Skeletal muscle satellite cell (primary cell): ENCODE data around the gene DMC1. TPM values are rescaled to one million over a fixed set of nuclear protein-coding genes. Genes with fewer than 3 reads are reported as not detected.
"Not testable (repeated sequence)": the region's sequence is repeated elsewhere in the genome, so short reads cannot be mapped to it uniquely, and the experiment has no call there.

ENCODE experiments used
- H3K27me3 ChIP-seq: 2 replicates; pipeline ENCODE4 v1.7.0; 2013; ENCODE audit warnings: low read length; ENCODE audit not compliant: control insufficient read depth, insufficient read depth
- H3K36me3 ChIP-seq: 2 replicates; pipeline ENCODE4 v1.7.0; 2013; ENCODE audit warnings: mild to moderate bottlenecking, control low read depth, low read length; ENCODE audit not compliant: insufficient read depth
- H3K4me1 ChIP-seq: 2 replicates; pipeline ENCODE4 v1.7.0; 2013; ENCODE audit warnings: low read length; ENCODE audit not compliant: control insufficient read depth, insufficient read depth
- H3K4me2 ChIP-seq: 2 replicates; pipeline ENCODE4 v1.7.0; 2013; ENCODE audit warnings: mild to moderate bottlenecking, low read length
- H3K4me3 ChIP-seq: 2 replicates; pipeline ENCODE4 v1.7.0; 2013; ENCODE audit warnings: low read length
- H3K9ac ChIP-seq: 2 replicates; pipeline ENCODE4 v1.7.0; 2013; ENCODE audit warnings: mild to moderate bottlenecking, low read depth, low read length, moderate library complexity
- H3K9me3 ChIP-seq: replicated peaks from 2 replicates; pipeline ENCODE4 v1.7.0; 2013; ENCODE audit warnings: mild to moderate bottlenecking, control low read depth, low read length
- total RNA-seq: library from RNA; depleted of rRNA; stranded (reverse); fragments of >200 nt; gene quantifications from 2 replicates; pipeline ENCODE4 v1.2.3, GENCODE V29; 2012; rRNA removed

The DMC1 gene
- 2.6 and 7.1 TPM in 2 replicates for total RNA-seq

- no peaks in the 10 kb centered on the region for H3K27me3 ChIP-seq
- peak within 1 kb of the TSS; percentile 96 for H3K4me2 ChIP-seq
- no peaks in the 10 kb centered on the region for H3K9me3 ChIP-seq
- peak within 1 kb of the TSS; percentile 73 for H3K4me3 ChIP-seq
- peaks cover 20% of the 10 kb centered on the region for H3K4me1 ChIP-seq
- H3K9ac ChIP-seq, result peak within 1 kb of the TSS; percentile 75
- no peaks in the 10 kb centered on the region for H3K36me3 ChIP-seq
These were observed at the start of gene DMC1 for GRCh38 chr22:38569972-38570778. Gene DMC1 (minus strand): TSS chr22:38570183. CDS start chr22:38568256, 1,927 bp downstream.

- Histone ChIP-seq H3K4me2 (no peak overlapping the region), H3K4me1 (no peaks in the 10 kb centered on the region), H3K27me3 (no peaks in the 10 kb centered on the region), H3K4me3 (no peak overlapping the region), H3K9me3 (peaks cover 3% of the 10 kb centered on the region), H3K36me3 (no peaks in the 10 kb centered on the region), H3K9ac (no peak overlapping the region)
These were observed 48.7 kb upstream of the DMC1 start for GRCh38 chr22:38618682-38619081.

GRCh38 chr22:38618258-38618657, 48.3 kb upstream of the DMC1 start:
- no peak overlapping the region for H3K9ac ChIP-seq
- no peaks in the 10 kb centered on the region for H3K36me3 ChIP-seq
- peaks cover 3% of the 10 kb centered on the region for H3K9me3 ChIP-seq
- no peak overlapping the region for H3K4me2 ChIP-seq
- H3K27me3 ChIP-seq, result no peaks in the 10 kb centered on the region
- no peaks in the 10 kb centered on the region for H3K4me1 ChIP-seq
- H3K4me3 ChIP-seq, result no peak overlapping the region

- not testable (repeated sequence) for H3K9me3 ChIP-seq, H3K9ac ChIP-seq, H3K4me1 ChIP-seq, H3K36me3 ChIP-seq, H3K4me3 ChIP-seq, H3K27me3 ChIP-seq, H3K4me2 ChIP-seq
These were observed 45.1 kb upstream of the DMC1 start for GRCh38 chr22:38615064-38615405.

GRCh38 chr22:38614332-38615063, 44.5 kb upstream of the DMC1 start:
- Histone ChIP-seq H3K36me3 (no peaks in the 10 kb centered on the region), H3K4me2 (no peak overlapping the region), H3K4me1 (no peaks in the 10 kb centered on the region), H3K9me3 (peaks cover 3% of the 10 kb centered on the region), H3K4me3 (no peak overlapping the region), H3K9ac (no peak overlapping the region), H3K27me3 (no peaks in the 10 kb centered on the region)

GRCh38 chr22:38613588-38613987, 43.6 kb upstream of the DMC1 start:
- Histone ChIP-seq H3K4me3 (no peak overlapping the region), H3K4me2 (no peak overlapping the region), H3K36me3 (no peaks in the 10 kb centered on the region), H3K9ac (no peak overlapping the region), H3K9me3 (peaks cover 3% of the 10 kb centered on the region), H3K27me3 (no peaks in the 10 kb centered on the region), H3K4me1 (no peaks in the 10 kb centered on the region)

GRCh38 chr22:38612217-38613006, 42.4 kb upstream of the DMC1 start:
- H3K9ac ChIP-seq, result no peak overlapping the region
- H3K4me1 ChIP-seq, result no peaks in the 10 kb centered on the region
- H3K4me2 ChIP-seq, result no peak overlapping the region
- H3K9me3 ChIP-seq, result no peaks in the 10 kb centered on the region
- no peaks in the 10 kb centered on the region for H3K36me3 ChIP-seq
- H3K27me3 ChIP-seq, result no peaks in the 10 kb centered on the region
- no peak overlapping the region for H3K4me3 ChIP-seq

- no peaks in the 10 kb centered on the region for H3K9me3 ChIP-seq
- no peak overlapping the region for H3K4me3 ChIP-seq
- peaks cover 2% of the 10 kb centered on the region for H3K4me1 ChIP-seq
- H3K4me2 ChIP-seq, result no peak overlapping the region
- no peak overlapping the region for H3K9ac ChIP-seq
- no peaks in the 10 kb centered on the region for H3K27me3 ChIP-seq
- no peaks in the 10 kb centered on the region for H3K36me3 ChIP-seq
These were observed 41.6 kb upstream of the DMC1 start for GRCh38 chr22:38611559-38611958.

GRCh38 chr22:38610234-38610633, 40.3 kb upstream of the DMC1 start:
- no peak overlapping the region for H3K9ac ChIP-seq
- no peaks in the 10 kb centered on the region for H3K36me3 ChIP-seq
- H3K4me2 ChIP-seq, result no peak overlapping the region
- no peak overlapping the region for H3K4me3 ChIP-seq
- no peaks in the 10 kb centered on the region for H3K9me3 ChIP-seq
- peaks cover 10% of the 10 kb centered on the region for H3K4me1 ChIP-seq
- no peaks in the 10 kb centered on the region for H3K27me3 ChIP-seq

GRCh38 chr22:38608992-38609750, 39.2 kb upstream of the DMC1 start:
- H3K36me3 ChIP-seq, result no peaks in the 10 kb centered on the region
- no peak overlapping the region for H3K4me2 ChIP-seq
- H3K4me3 ChIP-seq, result no peak overlapping the region
- H3K4me1 ChIP-seq, result peaks cover 10% of the 10 kb centered on the region
- no peaks in the 10 kb centered on the region for H3K27me3 ChIP-seq
- no peaks in the 10 kb centered on the region for H3K9me3 ChIP-seq
- H3K9ac ChIP-seq, result no peak overlapping the region

- H3K9me3 ChIP-seq, result no peaks in the 10 kb centered on the region
- H3K4me3 ChIP-seq, result no peak overlapping the region
- H3K4me1 ChIP-seq, result peaks cover 10% of the 10 kb centered on the region
- no peaks in the 10 kb centered on the region for H3K27me3 ChIP-seq
- no peak overlapping the region for H3K9ac ChIP-seq
- H3K4me2 ChIP-seq, result no peak overlapping the region
- no peaks in the 10 kb centered on the region for H3K36me3 ChIP-seq
These were observed 37.7 kb upstream of the DMC1 start for GRCh38 chr22:38607680-38608079.
